Measurements from ENCODE around the gene MYO1G.

The MYO1G gene

DNA sequence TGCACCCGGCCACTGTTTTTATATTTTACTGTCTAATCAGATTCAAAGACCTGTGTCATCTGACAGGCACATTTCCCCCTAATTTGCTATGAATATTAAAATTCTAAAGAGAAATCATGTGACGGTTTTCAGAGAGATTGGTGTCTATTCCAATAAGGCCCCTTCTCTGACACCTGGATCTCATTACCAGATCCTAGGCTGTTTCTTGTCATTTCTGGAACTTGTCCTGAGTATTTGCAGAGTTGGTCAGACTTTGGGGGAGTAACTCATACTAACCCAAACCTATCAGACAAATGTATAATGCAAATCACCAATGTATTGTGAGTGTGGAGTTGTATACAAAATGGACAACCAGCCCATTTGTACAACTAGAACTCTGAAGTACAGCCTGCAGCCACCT, 29.5 kb downstream of the MYO1G start:
- no peak for DNase-seq (ENCODE audit: extremely low spot score)
- POLR2A ChIA-PET = no interaction called here
- CTCF ChIA-PET = no interaction called here
- TF ChIP-seq, protein P1, sequence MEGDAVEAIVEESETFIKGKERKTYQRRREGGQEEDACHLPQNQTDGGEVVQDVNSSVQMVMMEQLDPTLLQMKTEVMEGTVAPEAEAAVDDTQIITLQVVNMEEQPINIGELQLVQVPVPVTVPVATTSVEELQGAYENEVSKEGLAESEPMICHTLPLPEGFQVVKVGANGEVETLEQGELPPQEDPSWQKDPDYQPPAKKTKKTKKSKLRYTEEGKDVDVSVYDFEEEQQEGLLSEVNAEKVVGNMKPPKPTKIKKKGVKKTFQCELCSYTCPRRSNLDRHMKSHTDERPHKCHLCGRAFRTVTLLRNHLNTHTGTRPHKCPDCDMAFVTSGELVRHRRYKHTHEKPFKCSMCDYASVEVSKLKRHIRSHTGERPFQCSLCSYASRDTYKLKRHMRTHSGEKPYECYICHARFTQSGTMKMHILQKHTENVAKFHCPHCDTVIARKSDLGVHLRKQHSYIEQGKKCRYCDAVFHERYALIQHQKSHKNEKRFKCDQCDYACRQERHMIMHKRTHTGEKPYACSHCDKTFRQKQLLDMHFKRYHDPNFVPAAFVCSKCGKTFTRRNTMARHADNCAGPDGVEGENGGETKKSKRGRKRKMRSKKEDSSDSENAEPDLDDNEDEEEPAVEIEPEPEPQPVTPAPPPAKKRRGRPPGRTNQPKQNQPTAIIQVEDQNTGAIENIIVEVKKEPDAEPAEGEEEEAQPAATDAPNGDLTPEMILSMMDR (IDR thresholded peaks at IDR 0.05; ENCODE audit: control extremely low read depth, extremely low read depth, low read depth, missing control alignments) = no peak

DNA sequence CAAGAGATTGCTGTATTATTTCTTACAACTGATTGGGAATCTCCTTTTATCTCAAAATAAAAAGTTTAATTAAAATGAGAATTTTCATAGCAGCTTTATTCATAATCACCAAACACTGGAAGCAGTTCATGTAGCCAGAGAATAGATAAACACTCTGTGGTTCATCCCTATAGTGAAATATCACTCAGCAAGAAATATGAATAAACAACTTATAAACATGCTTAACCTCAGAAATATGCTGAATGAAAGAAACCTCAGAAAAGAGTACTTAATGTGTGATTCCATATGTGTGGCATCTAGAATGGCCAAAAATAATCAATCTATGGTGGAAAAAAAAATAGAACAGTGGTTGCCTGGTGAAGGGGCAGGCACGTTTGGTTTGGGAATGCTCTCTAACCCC, 33.3 kb downstream of the MYO1G start:
- ChIA-PET CTCF (no interaction called here), POLR2A (no interaction called here)
- DNase-seq (ENCODE audit: extremely low spot score) = no peak
- TF ChIP-seq, protein P1 (IDR thresholded peaks at IDR 0.05; ENCODE audit: control extremely low read depth, extremely low read depth, low read depth, missing control alignments) = no peak

DNA sequence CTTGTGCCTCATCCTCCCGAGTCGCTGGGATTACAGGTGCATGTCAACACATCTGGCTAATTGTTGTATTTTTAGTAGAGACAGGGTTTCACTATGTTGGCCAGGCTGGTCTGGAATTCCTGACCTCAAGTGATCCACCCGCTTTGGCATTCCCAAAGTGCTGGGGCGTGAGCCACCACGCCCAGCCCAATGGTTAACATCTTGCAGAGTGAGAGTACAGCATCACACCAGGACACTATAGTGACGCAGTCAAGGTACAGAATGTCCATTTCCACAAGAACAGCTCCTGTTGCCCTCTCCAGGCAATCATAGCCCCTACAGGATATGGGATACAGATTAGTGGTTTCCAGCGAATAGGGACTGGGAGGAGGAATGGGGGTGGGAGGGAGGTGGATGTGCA, 34.0 kb downstream of the MYO1G start:
- DNase-seq (ENCODE audit: extremely low spot score) = no peak
- ChIA-PET POLR2A (no interaction called here), CTCF (no interaction called here)

DNA sequence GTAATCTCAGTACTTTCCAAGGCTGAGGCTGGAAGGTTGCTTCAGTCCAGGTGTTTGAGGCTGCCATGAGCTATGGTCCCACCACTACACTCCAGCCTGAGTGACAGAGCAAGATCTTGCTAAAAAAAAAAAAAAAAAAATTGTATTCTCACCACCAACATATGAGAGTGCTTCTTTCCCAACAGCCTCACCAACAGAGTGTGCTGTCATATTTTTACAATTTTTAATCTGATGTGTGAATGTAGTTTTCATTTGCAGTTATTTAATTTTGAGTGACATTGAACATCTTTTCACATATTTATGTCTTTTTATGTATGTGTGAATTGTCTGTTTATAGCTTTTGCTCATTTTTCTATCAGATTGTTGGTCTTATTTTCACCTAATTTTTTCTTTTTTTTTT, 35.2 kb downstream of the MYO1G start:
- no peak for DNase-seq (ENCODE audit: extremely low spot score)
- ChIA-PET CTCF (interaction anchor here (1.0 to 1.9 kb wide), 3 partner anchors 16 to 86 kb away, joined by 3 to 7 read pairs (median 3); no protein-coding TSS in a partner anchor), POLR2A (no interaction called here)
- TF ChIP-seq, protein P1 (IDR thresholded peaks at IDR 0.05; ENCODE audit: control extremely low read depth, extremely low read depth, low read depth, missing control alignments) = no peak

More for the DNA sequence above, 34.0 kb downstream of the MYO1G start:
- TF ChIP-seq, protein P1 (IDR thresholded peaks at IDR 0.05; ENCODE audit: control extremely low read depth, extremely low read depth, low read depth, missing control alignments) = no peak

DNA sequence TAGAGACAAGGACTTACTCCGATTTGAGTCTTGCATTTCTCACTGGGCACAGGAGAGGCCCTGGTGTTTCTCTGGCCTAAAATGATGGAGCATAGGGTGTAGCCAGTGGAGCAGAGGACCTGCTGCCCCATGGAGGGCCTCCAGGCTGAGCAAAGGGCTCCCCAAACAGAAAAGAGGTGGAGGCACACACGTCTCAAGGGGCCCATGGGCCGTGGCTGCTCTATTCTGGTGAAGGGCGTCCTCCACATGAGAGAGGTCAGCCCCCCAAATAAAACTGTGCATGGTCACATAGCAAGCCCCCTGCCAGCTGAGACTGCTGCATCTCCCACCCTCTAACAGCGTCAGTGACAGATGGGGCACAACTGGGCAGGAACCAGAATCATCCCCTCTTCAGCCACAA, 41.4 kb downstream of the MYO1G start:
- CTCF ChIA-PET = interaction anchor here (1.2 to 1.5 kb wide), 3 partner anchors 16 to 198 kb away, joined by 3 to 5 read pairs (median 4); no protein-coding TSS in a partner anchor
- DNase-seq (ENCODE audit: extremely low spot score) = no peak
- TF ChIP-seq, protein P1 (IDR thresholded peaks at IDR 0.05; ENCODE audit: control extremely low read depth, extremely low read depth, low read depth, missing control alignments) = no peak
- POLR2A ChIA-PET = no interaction called here

DNA sequence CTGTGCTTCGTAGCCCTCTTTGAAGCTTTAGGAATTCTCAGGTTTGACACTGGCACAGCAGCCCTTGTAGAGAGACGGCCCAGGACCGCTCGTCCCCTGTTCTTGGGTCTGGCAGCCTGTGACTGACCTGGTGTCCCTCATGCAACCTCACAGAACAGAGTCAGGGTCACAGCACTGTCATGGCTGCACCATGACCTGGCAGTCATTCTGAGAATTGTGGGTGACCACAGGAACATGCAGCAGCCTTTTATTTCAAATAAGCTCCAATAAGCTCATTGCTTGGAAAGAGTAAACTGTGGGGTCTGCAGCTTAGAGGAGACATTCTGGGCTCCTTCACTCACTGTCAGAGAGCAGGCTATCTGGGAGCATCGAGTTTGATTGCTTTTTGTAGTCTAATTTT, 42.5 kb downstream of the MYO1G start:
- TF ChIP-seq, protein P1 (IDR thresholded peaks at IDR 0.05; ENCODE audit: control extremely low read depth, extremely low read depth, low read depth, missing control alignments) = no peak
- POLR2A ChIA-PET = no interaction called here
- no peak for DNase-seq (ENCODE audit: extremely low spot score)
- CTCF ChIA-PET = interaction anchor here (1.2 to 1.6 kb wide), 4 partner anchors 11 to 354 kb away, joined by 3 to 4 read pairs (median 4); no protein-coding TSS in a partner anchor

All from GM10248 (cell line).